NCI-H1105 (cell line): Measurements from ENCODE around the gene SUV39H2.
"Not testable (repeated sequence)": the region's sequence is repeated elsewhere in the genome, so short reads cannot be mapped to it uniquely, and the experiment has no call there.

Experiments
- DNase-seq: peaks from one replicate; lab custom pipeline; 2025; lab: John Stamatoyannopoulos, UW

Gene SUV39H2

GRCh38 chr10:14875941-14876340 is 2.7 kb upstream of the SUV39H2 start:
- DNase-seq, result no peak

GRCh38 chr10:14876764-14877163 is 1.9 kb upstream of the SUV39H2 start:
- no peak for DNase-seq

GRCh38 chr10:14879124-14879927 is 660 bp downstream of the SUV39H2 start:
- DNase-seq, result no peak

- DNase-seq, result no peak
Observed at GRCh38 chr10:14879928-14880193, 1.2 kb downstream of the SUV39H2 start.

- no peak for DNase-seq
Observed at GRCh38 chr10:14880229-14880628, 1.6 kb downstream of the SUV39H2 start.

- no peak for DNase-seq
Observed at GRCh38 chr10:14884082-14884481, 5.4 kb downstream of the SUV39H2 start.

GRCh38 chr10:14889318-14889717 is 10.7 kb downstream of the SUV39H2 start:
- no peak for DNase-seq

- no peak for DNase-seq
Observed at GRCh38 chr10:14891151-14891550, 12.5 kb downstream of the SUV39H2 start.

- DNase-seq, result no peak
Observed at GRCh38 chr10:14904316-14904732, 25.7 kb downstream of the SUV39H2 start.

GRCh38 chr10:14904864-14905263 is 26.2 kb downstream of the SUV39H2 start:
- DNase-seq, result no peak

GRCh38 chr10:14905890-14906289 is 27.2 kb downstream of the SUV39H2 start:
- no peak for DNase-seq

- DNase-seq, result no peak
Observed at GRCh38 chr10:14906765-14907164, 28.1 kb downstream of the SUV39H2 start.

- not testable (repeated sequence) for DNase-seq
Observed at GRCh38 chr10:14907591-14907990, 28.9 kb downstream of the SUV39H2 start.

- DNase-seq, result no peak
Observed at GRCh38 chr10:14909101-14909500, 30.4 kb downstream of the SUV39H2 start.

GRCh38 chr10:14910953-14911352 is 32.3 kb downstream of the SUV39H2 start:
- DNase-seq, result no peak

- no peak for DNase-seq
Observed at GRCh38 chr10:14911801-14912200, 33.1 kb downstream of the SUV39H2 start.

- DNase-seq, result no peak
Observed at GRCh38 chr10:14916600-14916999, 37.9 kb downstream of the SUV39H2 start.

- DNase-seq, result no peak
Observed at GRCh38 chr10:14917827-14918226, 39.2 kb downstream of the SUV39H2 start.

GRCh38 chr10:14918964-14919363 is 40.3 kb downstream of the SUV39H2 start:
- DNase-seq, result no peak

- DNase-seq, result no peak
Observed at GRCh38 chr10:14924013-14924412, 45.3 kb downstream of the SUV39H2 start.

GRCh38 chr10:14925268-14925667 is 46.6 kb downstream of the SUV39H2 start:
- DNase-seq, result no peak

GRCh38 chr10:14926061-14926470 is 47.4 kb downstream of the SUV39H2 start:
- DNase-seq, result no peak

- no peak for DNase-seq
Observed at GRCh38 chr10:14926722-14927416, 48.2 kb downstream of the SUV39H2 start.

- DNase-seq, result no peak
Observed at GRCh38 chr10:14930610-14931009, 51.9 kb downstream of the SUV39H2 start.
